Stimulated activated CD4-positive, alpha-beta T cell treated with anti-CD3 and anti-CD28 coated beads, Interleukin-2, amount 100 ng/mL, for 24 hours (primary cell): ENCODE results near the gene FOLR1.

Experiments used
- DNase-seq, 2 donors: peaks; one replicate each; pipeline ENCODE4 v3.0.0-alpha.2; 2020

FOLR1 gene

GRCh38 chr11:72224564-72225410 is 32.8 kb downstream of the FOLR1 start, which contains the start of gene INPPL1:
INPPL1 (plus strand) TSS chr11:72224767; CDS start chr11:72224985, 218 bp downstream.
- DNase-seq: peak; percentile 54 to 58

- peak; percentile 29 to 41 for DNase-seq
Measured at GRCh38 chr11:72225411-72225951, 33.5 kb downstream of the FOLR1 start.

GRCh38 chr11:72226701-72227100 is 34.8 kb downstream of the FOLR1 start:
- DNase-seq: peak in 1 of 2 donors; percentile 16

- no peak for DNase-seq
Measured at GRCh38 chr11:72227316-72228228, 35.6 kb downstream of the FOLR1 start.

GRCh38 chr11:72228229-72228843 is 36.4 kb downstream of the FOLR1 start:
- DNase-seq: no peak

- DNase-seq: no peak
Measured at GRCh38 chr11:72228844-72229231, 36.9 kb downstream of the FOLR1 start.

- no peak for DNase-seq
Measured at GRCh38 chr11:72229336-72229924, 37.5 kb downstream of the FOLR1 start.

- no peak for DNase-seq
Measured at GRCh38 chr11:72229925-72230763, 38.2 kb downstream of the FOLR1 start.

- no peak for DNase-seq
Measured at GRCh38 chr11:72230764-72231365, 38.9 kb downstream of the FOLR1 start.

GRCh38 chr11:72231396-72232259 is 39.7 kb downstream of the FOLR1 start:
- DNase-seq: no peak

GRCh38 chr11:72232260-72233055 is 40.5 kb downstream of the FOLR1 start:
- no peak for DNase-seq

GRCh38 chr11:72233056-72233772 is 41.3 kb downstream of the FOLR1 start:
- DNase-seq: peak in 1 of 2 donors; percentile 12

GRCh38 chr11:72233773-72234513 is 42.0 kb downstream of the FOLR1 start:
- peak in 1 of 2 donors; percentile 9 for DNase-seq

- DNase-seq: peak in 1 of 2 donors; percentile 4
Measured at GRCh38 chr11:72234514-72234830, 42.5 kb downstream of the FOLR1 start.

GRCh38 chr11:72234920-72235319 is 43.0 kb downstream of the FOLR1 start:
- no peak for DNase-seq

- no peak for DNase-seq
Measured at GRCh38 chr11:72235351-72236057, 43.6 kb downstream of the FOLR1 start.

GRCh38 chr11:72236083-72236697 is 44.2 kb downstream of the FOLR1 start:
- DNase-seq: peak in 1 of 2 donors; percentile 8
